Lung (tissue), 12 donors: ENCODE measurements around the gene ZNF3. TPM values are rescaled to one million over a fixed set of nuclear protein-coding genes. Genes with fewer than 3 reads are reported as not detected.

ENCODE experiments used
- ATAC-seq: fragments of 200-7000 bp; cut with Tn5 transposase; one replicate; pipeline ENCODE4 v1.9.1; 2020; ENCODE audit warnings: moderate number of reproducible peaks; ENCODE audit not compliant: insufficient read depth, low FRiP score
- DNase-seq, 3 donors: peaks; one replicate each; pipeline ENCODE4 v3.0.0-alpha.2; 2013 to 2017
- H3K27ac ChIP-seq, 2 donors: one replicate each; pipeline ENCODE4 v1.5.1; 2013; ENCODE audit warnings: mild to moderate bottlenecking in 2 of 2, moderate library complexity in 2 of 2, control low read depth in 1 of 2, inconsistent platforms in 1 of 2, low read depth in 1 of 2, low read length in 1 of 2
- H3K27me3 ChIP-seq, 3 donors: one replicate each; pipeline ENCODE4 v1.5.1; 2013; ENCODE audit warnings: low read length in 2 of 3; ENCODE audit not compliant: control insufficient read depth in 3 of 3, insufficient read depth in 3 of 3
- H3K36me3 ChIP-seq, 4 donors: one replicate each; pipeline ENCODE4 v1.5.1; 2013; ENCODE audit warnings: low read length in 4 of 4, mild to moderate bottlenecking in 1 of 4, moderate library complexity in 1 of 4; ENCODE audit not compliant: control insufficient read depth in 4 of 4, insufficient read depth in 4 of 4
- H3K4me1 ChIP-seq, 5 donors: one replicate each; pipeline ENCODE4 v1.5.1; 2013; ENCODE audit warnings: low read length in 5 of 5, mild to moderate bottlenecking in 2 of 5, moderate library complexity in 1 of 5; ENCODE audit not compliant: control insufficient read depth in 5 of 5, insufficient read depth in 5 of 5
- H3K4me3 ChIP-seq: one replicate; pipeline ENCODE4 v1.5.1; 2013; ENCODE audit warnings: mild to moderate bottlenecking, control low read depth, moderate library complexity
- H3K9ac ChIP-seq, 2 donors: one replicate each; pipeline ENCODE4 v1.5.1; 2013; ENCODE audit warnings: low read length in 2 of 2, control low read depth in 1 of 2; ENCODE audit not compliant: insufficient read depth in 1 of 2
- H3K9me3 ChIP-seq, 4 donors: one replicate each; pipeline ENCODE4 v1.5.1; 2013; ENCODE audit warnings: low read length in 3 of 4, mild to moderate bottlenecking in 1 of 4, moderate library complexity in 1 of 4; ENCODE audit not compliant: control insufficient read depth in 4 of 4, insufficient read depth in 3 of 4
- CTCF ChIP-seq: IDR thresholded peaks from 2 replicates; pipeline ENCODE4 v1.5.1; 2012; ENCODE audit warnings: mild to moderate bottlenecking; ENCODE audit errors: control extremely low read depth, extremely low read depth
- WGBS, 2 donors: extraction: QIAGEN DNeasy Blood & Tissue Kit; methylation state at CpG; one replicate each; pipeline ENCODE4 v1.1.7; 2013; 5-methylcytosine and 5-hydroxymethylcytosine counted together
- polyA plus RNA-seq, 2 donors: library from polyadenylated mRNA; stranded (reverse); fragments of 200-250 nt; gene quantifications; one replicate each; pipeline ENCODE4 v1.2.1, GENCODE V29; 2013
- total RNA-seq, 2 donors: library from RNA; depleted of rRNA in 1 of 2; stranded (reverse); fragments of >200 nt in 1 of 2; gene quantifications; one replicate each; pipeline ENCODE4 v1.2.1, GENCODE V29; 2014 to 2021
- donor health status: control.
- donor health status: control.
- donor health status: Bipolar disorder and iron deficiency.
- donor health status: healthy.
- donor health status: DM: yes; HTN: yes; CAD: no.

Gene ZNF3
- total and polyA plus RNA-seq, 4 donors, result 12.8 to 30.5 (median 23.4) TPM

- Histone ChIP-seq H3K36me3 (peaks cover 2 to 8% (median 3%) of the 10 kb centered on the region in 4 donors), H3K27me3 (no peaks in the 10 kb centered on the region), H3K27ac (no peak overlapping the region), H3K9me3 (no peaks in the 10 kb centered on the region), H3K9ac (no peak overlapping the region), H3K4me1 (peaks cover 2 to 26% (median 5%) of the 10 kb centered on the region in 5 donors), H3K4me3 (no peak overlapping the region)
- 27 to 50% methylated on average over 3 of the region's 3 CpGs for WGBS, 2 donors
- DNase-seq (no peak), ATAC-seq (no peak)
- TF ChIP-seq CTCF, result no peak
Measured at GRCh38 chr7:100085515-100085914, 4.0 kb upstream of the ZNF3 start.

DNA sequence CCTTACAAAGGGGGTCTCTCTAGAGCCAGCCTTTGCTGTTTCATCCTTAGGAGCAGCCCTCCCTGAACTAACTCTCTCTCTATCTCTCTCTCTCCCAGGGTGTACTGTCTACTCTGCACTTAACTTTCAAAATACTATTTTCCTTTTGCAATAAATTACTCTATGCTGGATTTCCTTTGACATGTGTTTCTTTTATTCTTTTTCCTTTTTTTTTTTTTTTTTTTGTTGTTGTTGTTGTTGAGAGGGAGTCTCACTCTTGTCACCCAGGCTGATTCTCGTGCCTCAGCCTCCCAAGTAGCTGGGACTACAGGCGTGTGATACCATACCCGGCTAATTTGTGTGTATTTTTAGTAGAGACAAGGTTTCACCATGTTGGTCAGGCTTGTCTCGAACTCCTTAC is 1.5 kb upstream of the ZNF3 start:
- peaks cover 0 to 28% (median 9%) of the 10 kb centered on the region in 4 donors for H3K36me3 ChIP-seq
- WGBS, 2 donors, result 51 to 65% methylated on average over 4 of the region's 4 CpGs
- H3K27ac ChIP-seq, result peak overlapping the region in 1 of 2 donors; percentile 49
- no peak overlapping the region for H3K4me3 ChIP-seq
- ATAC-seq (no peak), DNase-seq (no peak)
- H3K27me3 ChIP-seq, result no peaks in the 10 kb centered on the region
- H3K9ac ChIP-seq, result no peak overlapping the region
- TF ChIP-seq CTCF, result no peak
- peaks cover 0 to 27% (median 6%) of the 10 kb centered on the region in 5 donors for H3K4me1 ChIP-seq
- no peaks in the 10 kb centered on the region for H3K9me3 ChIP-seq

GRCh38 chr7:100080907-100081534 is 502 bp downstream of the ZNF3 start:
- Histone ChIP-seq H3K9ac (peak overlapping the region; percentile 87 to 89), H3K27ac (peak overlapping the region; percentile 93), H3K4me3 (peak overlapping the region; percentile 95), H3K36me3 (peaks cover 9 to 34% (median 19%) of the 10 kb centered on the region in 4 donors), H3K9me3 (no peaks in the 10 kb centered on the region), H3K27me3 (no peaks in the 10 kb centered on the region), H3K4me1 (peaks cover 0 to 20% (median 6%) of the 10 kb centered on the region in 5 donors)
- 1% methylated on average over 29 to 34 of the region's 34 CpGs for WGBS, 2 donors
- DNase-seq (peak in 2 of 3 donors; percentile 27 to 33), ATAC-seq (no peak)
- TF ChIP-seq CTCF, result no peak
